Heart left ventricle (tissue), 13 donors: ENCODE results near the gene SH3TC1.

Experiments used
- CTCF ChIP-seq, 12 donors: fragments of 200-600 bp; sonication (generic) in 4 of 12; IDR thresholded peaks; one replicate each; pipeline versions ENCODE4 v1.5.0 to v1.8.0; 2018 to 2022; ENCODE audit warnings: antibody characterized with exemption in 12 of 12, mild to moderate bottlenecking in 5 of 12
- POLR2A ChIP-seq, 2 donors: fragments of 450-650 bp; IDR thresholded peaks; one replicate each; pipeline ENCODE4 v1.6.1; 2017; ENCODE audit warnings: antibody characterized with exemption in 2 of 2, mild to moderate bottlenecking in 2 of 2, moderate library complexity in 2 of 2
- donor health status: ischemic (EF 13 %, LVEDD 7.1; RV severe dilation, severe dysfunction).
- donor health status: DM: no; HTN: yes; CAD: no.
- donor health status: DM: no; HTN: no; CAD: no.
- donor health status: ischemic (EF 25% LVEDD 6.9; RV normal size, moderate dysfunction).
- donor health status: ischemic (EF 25% LVEDD 5.7; RV mildly dilated, moderate dysfunction).
- donor health status: ischemic (EF 35%, LVEDD 5.7; RV mildly dilated, moderate dysfunction).
- donor health status: nonischemic (EF 11% LVEDD 7.7; RV severe dilation, severe dysfunction).
- donor health status: DM: yes; HTN: yes; CAD: no.
- donor health status: PGD.
- donor health status: ischemic (EF 29% LVEDD 5.4; RV normal size, mild dysfunction).
- donor health status: nonischemic (EF 23%, LVEDD 6.1; RV moderate dilation, normal function).

DNA sequence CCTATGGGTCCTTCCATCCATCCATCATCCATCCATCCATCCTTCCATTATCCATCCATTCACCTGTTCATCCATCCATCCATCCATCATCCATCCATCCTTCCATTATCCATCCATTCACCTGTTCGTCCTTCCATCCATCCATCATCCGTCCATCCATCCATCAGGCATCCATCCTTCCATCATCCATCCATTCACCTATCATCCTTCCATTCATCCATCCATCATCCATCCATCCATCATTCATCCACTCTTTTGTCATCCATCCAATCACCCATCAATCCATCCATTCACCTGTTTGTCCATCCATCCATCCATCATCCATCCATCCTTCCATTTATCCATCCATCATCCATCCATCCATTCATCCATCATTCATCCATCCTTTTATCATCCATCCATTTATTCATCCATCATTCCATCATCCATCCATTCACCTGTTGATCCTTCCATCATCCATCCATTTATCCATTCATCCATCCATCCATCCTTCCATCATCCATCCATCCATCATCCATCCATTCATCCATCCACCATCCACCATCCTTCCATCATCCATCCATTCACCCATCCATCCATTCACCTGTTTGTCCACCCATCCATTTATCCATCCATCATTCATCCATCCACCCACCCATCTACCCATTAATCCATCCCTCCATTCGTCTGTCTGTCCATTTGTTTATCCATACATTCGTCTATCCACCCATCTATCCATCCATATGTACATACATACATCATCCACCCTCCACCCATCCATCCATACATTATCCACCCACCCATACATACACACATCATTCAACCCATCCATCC, 34.8 kb downstream of the SH3TC1 start:
- TF ChIP-seq CTCF (IDR thresholded peaks at IDR 0.05), result no peak
- no peak for TF ChIP-seq POLR2A (IDR thresholded peaks at IDR 0.05)
